Suprapubic skin (tissue), 4 donors: ENCODE measurements around the gene STON2. TPM values are rescaled to one million over a fixed set of nuclear protein-coding genes. Genes with fewer than 3 reads are reported as not detected.

Experiments
- DNase-seq, 2 donors: peaks; one replicate each; pipeline ENCODE4 v3.0.0-alpha.2; 2019; ENCODE audit warnings: low spot score in 2 of 2
- H3K27ac ChIP-seq: fragments of 200-600 bp; sonication (generic); one replicate; pipeline ENCODE4 v1.5.1; 2019
- H3K27me3 ChIP-seq: fragments of 200-600 bp; sonication (generic); one replicate; pipeline ENCODE4 v1.5.1; 2019
- H3K36me3 ChIP-seq: fragments of 200-600 bp; sonication (generic); one replicate; pipeline ENCODE4 v1.5.1; 2019
- H3K4me1 ChIP-seq: fragments of 200-600 bp; sonication (generic); one replicate; pipeline ENCODE4 v1.5.1; 2019
- H3K4me3 ChIP-seq: fragments of 200-600 bp; sonication (generic); one replicate; pipeline ENCODE4 v1.5.1; 2019; ENCODE audit warnings: mild to moderate bottlenecking
- H3K9me3 ChIP-seq: fragments of 200-600 bp; sonication (generic); one replicate; pipeline ENCODE4 v1.5.1; 2019
- EP300 ChIP-seq: sonication (generic); formaldehyde crosslinking; IDR thresholded peaks from one replicate; pipeline ENCODE4 v1.6.1; 2017; ENCODE audit warnings: antibody characterized with exemption
- POLR2A ChIP-seq, 2 donors: fragments of 450-650 bp; IDR thresholded peaks; one replicate each; pipeline ENCODE4 v1.6.1; 2017; ENCODE audit warnings: antibody characterized with exemption in 2 of 2, mild to moderate bottlenecking in 2 of 2, moderate library complexity in 2 of 2
- POLR2AphosphoS5 ChIP-seq, 3 donors: sonication (generic); formaldehyde crosslinking; IDR thresholded peaks; one replicate each; pipeline ENCODE4 v1.6.1; 2017; ENCODE audit warnings: antibody characterized with exemption in 3 of 3
- WGBS: methylation state at CpG from one replicate; pipeline ENCODE4 v1.1.5; 2018; 5-methylcytosine and 5-hydroxymethylcytosine counted together
- total RNA-seq, 4 donors: library from RNA; depleted of rRNA; stranded (reverse); fragments of >200 nt; gene quantifications; one replicate each; pipeline ENCODE4 v1.1.0, GENCODE V29; 2016
- TF ChIP-seq, protein P1 (sequence below), 2 donors: fragments of 200-600 bp in 1 of 2; fragments of 450-650 bp in 1 of 2; sonication (generic) in 1 of 2; IDR thresholded peaks; one replicate each; pipeline ENCODE4 v1.5.1; 2016 to 2019; ENCODE audit warnings: antibody characterized with exemption in 2 of 2, mild to moderate bottlenecking in 1 of 2, moderate library complexity in 1 of 2

The STON2 gene
- total RNA-seq, 4 donors from 2014 or later = 19.1 to 39.5 (median 22.8) TPM

DNA sequence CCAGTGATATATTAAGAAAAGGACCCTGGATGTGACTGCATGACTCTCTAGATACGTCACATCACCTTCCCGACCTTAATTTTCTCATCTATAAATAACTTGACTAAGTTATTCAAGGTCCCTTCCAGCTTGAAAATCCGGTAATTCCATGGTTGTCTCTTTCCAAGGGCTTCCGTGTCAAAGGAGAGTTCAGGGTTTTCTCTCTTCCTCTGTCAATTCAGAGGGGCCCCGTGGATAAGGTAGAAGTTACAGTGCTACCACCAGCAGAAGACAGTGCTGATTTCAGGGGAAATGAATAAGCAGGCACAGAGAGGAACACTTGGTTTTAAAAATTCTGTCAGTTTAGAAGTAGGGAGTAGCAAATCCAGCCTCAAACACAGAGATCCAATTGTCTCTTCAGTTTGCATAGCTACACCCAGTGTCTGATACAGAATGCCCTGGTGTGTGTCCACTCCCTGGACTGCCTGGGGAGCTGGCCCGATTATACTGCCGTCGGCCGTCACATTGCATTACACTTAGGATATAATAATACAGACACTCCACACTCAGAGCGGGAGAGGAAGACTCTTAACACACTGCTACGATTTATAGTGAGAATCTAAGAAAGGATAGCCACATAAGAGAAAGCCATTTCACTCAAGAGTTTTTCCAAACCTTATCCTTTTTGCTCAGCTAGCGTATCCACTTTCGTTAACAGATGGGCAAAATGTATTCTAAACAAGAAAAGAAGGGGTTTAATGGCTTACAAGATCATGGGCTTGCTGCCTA is 124.6 kb downstream of the STON2 start:
- H3K27ac ChIP-seq = no peak overlapping the region
- no peak for DNase-seq
- peaks cover 26% of the 10 kb centered on the region for H3K36me3 ChIP-seq

DNA sequence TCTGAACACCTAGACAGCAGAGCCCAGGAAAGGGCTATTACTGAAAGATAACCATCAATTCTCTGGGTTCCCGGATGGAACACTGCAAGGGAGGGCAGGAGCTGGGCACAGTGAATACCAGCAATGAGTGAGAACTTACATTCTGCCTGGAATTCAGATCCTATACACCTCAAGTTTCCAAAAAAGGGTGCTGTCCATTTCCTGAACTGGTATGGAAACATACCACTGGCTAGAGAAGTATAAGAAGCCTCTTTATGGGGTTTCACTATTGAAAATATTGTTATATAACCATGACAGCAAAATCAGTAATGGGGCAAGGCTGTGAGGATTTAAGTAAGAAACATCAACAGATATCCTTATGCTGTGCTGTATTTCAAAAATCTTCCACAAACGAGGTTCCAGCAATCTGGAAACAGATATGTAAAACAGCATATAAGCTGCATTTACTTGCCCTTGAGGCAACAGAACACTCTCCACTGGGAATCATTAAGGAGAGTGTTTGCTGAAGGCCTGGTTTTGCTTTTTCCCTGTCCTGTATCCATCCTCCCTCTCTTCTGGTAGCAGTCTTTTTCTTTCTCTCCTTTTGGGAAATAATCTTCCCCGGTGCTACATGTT is 126.1 kb downstream of the STON2 start:
- no peak overlapping the region for H3K4me3 ChIP-seq
- TF ChIP-seq EP300 = no peak
- TF ChIP-seq, protein P1, sequence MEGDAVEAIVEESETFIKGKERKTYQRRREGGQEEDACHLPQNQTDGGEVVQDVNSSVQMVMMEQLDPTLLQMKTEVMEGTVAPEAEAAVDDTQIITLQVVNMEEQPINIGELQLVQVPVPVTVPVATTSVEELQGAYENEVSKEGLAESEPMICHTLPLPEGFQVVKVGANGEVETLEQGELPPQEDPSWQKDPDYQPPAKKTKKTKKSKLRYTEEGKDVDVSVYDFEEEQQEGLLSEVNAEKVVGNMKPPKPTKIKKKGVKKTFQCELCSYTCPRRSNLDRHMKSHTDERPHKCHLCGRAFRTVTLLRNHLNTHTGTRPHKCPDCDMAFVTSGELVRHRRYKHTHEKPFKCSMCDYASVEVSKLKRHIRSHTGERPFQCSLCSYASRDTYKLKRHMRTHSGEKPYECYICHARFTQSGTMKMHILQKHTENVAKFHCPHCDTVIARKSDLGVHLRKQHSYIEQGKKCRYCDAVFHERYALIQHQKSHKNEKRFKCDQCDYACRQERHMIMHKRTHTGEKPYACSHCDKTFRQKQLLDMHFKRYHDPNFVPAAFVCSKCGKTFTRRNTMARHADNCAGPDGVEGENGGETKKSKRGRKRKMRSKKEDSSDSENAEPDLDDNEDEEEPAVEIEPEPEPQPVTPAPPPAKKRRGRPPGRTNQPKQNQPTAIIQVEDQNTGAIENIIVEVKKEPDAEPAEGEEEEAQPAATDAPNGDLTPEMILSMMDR (IDR thresholded peaks at IDR 0.05) = no peak
- TF ChIP-seq POLR2A (IDR thresholded peaks at IDR 0.05) = no peak
- TF ChIP-seq POLR2AphosphoS5 (IDR thresholded peaks at IDR 0.05) = no peak
- no peaks in the 10 kb centered on the region for H3K9me3 ChIP-seq
- H3K36me3 ChIP-seq = peaks cover 29% of the 10 kb centered on the region
- H3K4me1 ChIP-seq = peaks cover 17% of the 10 kb centered on the region
- no peaks in the 10 kb centered on the region for H3K27me3 ChIP-seq
- 84% methylated on average over 3 of the region's 3 CpGs for WGBS
- no peak for DNase-seq
- no peak overlapping the region for H3K27ac ChIP-seq

More for the DNA sequence above, 124.6 kb downstream of the STON2 start:
- TF ChIP-seq POLR2A (IDR thresholded peaks at IDR 0.05) (no peak), POLR2AphosphoS5 (IDR thresholded peaks at IDR 0.05) (no peak), EP300 (no peak)
- TF ChIP-seq, protein P1 (IDR thresholded peaks at IDR 0.05) = no peak
- Histone ChIP-seq H3K4me3 (no peak overlapping the region), H3K4me1 (peaks cover 10% of the 10 kb centered on the region), H3K9me3 (no peaks in the 10 kb centered on the region), H3K27me3 (no peaks in the 10 kb centered on the region)
- WGBS = 72% methylated on average over 13 of the region's 13 CpGs

DNA sequence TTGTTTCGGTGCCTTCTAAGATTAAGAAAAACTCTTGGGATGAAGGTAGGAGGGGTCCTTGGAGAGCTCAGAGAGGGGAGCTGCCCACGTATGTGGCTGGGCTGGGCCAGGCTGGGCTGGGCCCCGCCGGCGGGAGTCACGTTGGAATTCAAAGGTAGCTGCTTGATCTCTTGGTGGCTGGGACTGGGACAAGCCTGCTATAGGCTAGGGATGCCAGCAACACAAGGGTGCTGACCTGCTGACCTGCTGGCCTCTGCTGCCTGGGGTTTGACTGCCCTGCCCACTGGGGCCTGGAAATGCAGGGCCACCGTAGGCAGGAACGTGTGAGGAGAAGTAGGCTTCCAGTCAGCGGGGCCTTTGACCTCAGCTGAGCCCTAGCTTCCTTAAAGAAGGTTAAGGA is 126.6 kb downstream of the STON2 start:
- no peak for DNase-seq
- WGBS = 79% methylated on average over 9 of the region's 9 CpGs
- H3K4me3 ChIP-seq = no peak overlapping the region

DNA sequence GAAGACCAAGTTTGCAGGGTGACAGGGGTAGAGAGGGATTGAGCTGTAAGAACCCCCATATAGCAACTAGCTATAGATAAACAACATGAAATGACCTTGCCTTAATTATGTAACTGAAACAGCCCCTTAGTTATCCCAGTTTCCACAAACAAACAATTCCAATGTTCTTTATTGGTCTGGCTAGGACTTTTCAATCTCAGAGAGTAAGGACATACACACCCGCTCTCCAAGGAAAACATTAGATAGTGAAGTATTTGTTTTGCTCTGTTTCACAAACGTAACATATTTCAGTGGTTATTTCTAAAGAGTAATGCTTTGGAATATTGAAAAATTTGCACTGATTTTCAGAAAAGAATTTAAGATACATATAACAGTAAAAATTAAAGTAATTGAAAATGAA is 127.8 kb downstream of the STON2 start:
- Histone ChIP-seq H3K4me1 (peaks cover 17% of the 10 kb centered on the region), H3K9me3 (no peaks in the 10 kb centered on the region), H3K27ac (no peak overlapping the region), H3K27me3 (no peaks in the 10 kb centered on the region), H3K36me3 (peaks cover 25% of the 10 kb centered on the region), H3K4me3 (no peak overlapping the region)
- TF ChIP-seq, protein P1 (IDR thresholded peaks at IDR 0.05) = no peak
- 78% methylated on average over 2 of the region's 2 CpGs for WGBS
- DNase-seq = no peak

More for the DNA sequence above, 126.6 kb downstream of the STON2 start:
- Histone ChIP-seq H3K36me3 (peaks cover 29% of the 10 kb centered on the region), H3K9me3 (no peaks in the 10 kb centered on the region), H3K27ac (no peak overlapping the region), H3K4me1 (peaks cover 17% of the 10 kb centered on the region), H3K27me3 (no peaks in the 10 kb centered on the region)
- TF ChIP-seq POLR2AphosphoS5 (IDR thresholded peaks at IDR 0.05) (no peak), EP300 (no peak), POLR2A (IDR thresholded peaks at IDR 0.05) (no peak)
- TF ChIP-seq, protein P1 (IDR thresholded peaks at IDR 0.05) = no peak

DNA sequence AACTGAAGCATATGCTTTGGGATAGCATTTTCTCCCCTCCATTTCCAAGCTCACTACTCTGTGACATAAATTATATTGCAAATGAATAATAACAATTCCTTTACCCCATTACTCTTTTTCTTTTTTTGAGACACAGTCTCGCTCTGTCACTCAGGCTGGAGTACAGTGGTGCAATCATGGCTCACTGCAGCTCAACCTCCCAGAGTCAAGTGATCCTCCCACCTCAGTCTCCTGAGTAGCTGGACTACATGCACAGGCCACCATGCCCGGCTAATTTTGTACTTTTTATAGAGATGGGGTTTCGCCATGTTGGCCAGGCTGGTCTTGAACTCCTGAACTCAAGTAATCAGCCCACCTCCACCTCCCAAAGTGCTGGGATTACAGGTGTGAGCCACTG is 130.1 kb downstream of the STON2 start:
- H3K9me3 ChIP-seq = no peaks in the 10 kb centered on the region
- TF ChIP-seq POLR2AphosphoS5 (IDR thresholded peaks at IDR 0.05) (no peak), POLR2A (IDR thresholded peaks at IDR 0.05) (no peak), EP300 (no peak)
- TF ChIP-seq, protein P1 (IDR thresholded peaks at IDR 0.05) = no peak
- WGBS = 79% methylated on average over 3 of the region's 3 CpGs
- no peak for DNase-seq
- H3K27me3 ChIP-seq = no peaks in the 10 kb centered on the region
- H3K27ac ChIP-seq = no peak overlapping the region
- H3K36me3 ChIP-seq = peaks cover 9% of the 10 kb centered on the region
- H3K4me3 ChIP-seq = no peak overlapping the region
- H3K4me1 ChIP-seq = peaks cover 17% of the 10 kb centered on the region
